ENCODE data around the gene DDX10.

DNA sequence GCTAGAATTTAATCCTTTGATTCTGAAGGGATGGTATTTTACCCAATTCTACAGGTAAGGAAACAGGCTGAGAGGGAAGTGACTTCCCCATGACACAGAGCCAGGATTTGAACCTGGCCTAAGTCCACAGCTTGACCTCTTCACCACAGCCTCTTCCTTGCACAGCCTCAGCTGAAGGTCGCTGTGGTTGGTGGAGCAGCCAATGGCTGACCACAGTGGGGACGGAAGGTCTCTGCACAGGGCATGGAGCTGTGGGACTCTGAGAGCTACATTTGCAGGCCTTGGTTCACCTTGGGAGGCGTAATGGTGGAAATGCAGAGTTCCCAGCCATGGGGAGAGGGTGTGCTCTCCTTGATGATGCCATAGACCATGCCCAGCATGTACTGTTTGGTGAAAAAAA is 295.0 kb downstream of the DDX10 start:
- TF ChIP-seq EZH2phosphoT487 (IDR thresholded peaks at IDR 0.05; ENCODE audit: unreplicated experiment) (no peak), EZH2 (IDR thresholded peaks at IDR 0.05; ENCODE audit: low read depth, unreplicated experiment) (no peak), CREB1 (CRISPR knock-in tag; IDR thresholded peaks at IDR 0.05; ENCODE audit: low read depth) (no peak), POLR2AphosphoS5 (IDR thresholded peaks at IDR 0.05; ENCODE audit: low read depth) (no peak), ZNF114 (CRISPR knock-in tag; IDR thresholded peaks at IDR 0.05) (no peak), JUNB (IDR thresholded peaks at IDR 0.05; ENCODE audit: unreplicated experiment) (no peak), ZNF331 (CRISPR knock-in tag; IDR thresholded peaks at IDR 0.05; ENCODE audit: low read depth) (no peak), NANOG (IDR thresholded peaks at IDR 0.05; ENCODE audit: borderline replicate concordance) (no peak), STAT1 (IDR thresholded peaks at IDR 0.05; ENCODE audit: unreplicated experiment) (no peak)
- TF ChIP-seq, protein P1, sequence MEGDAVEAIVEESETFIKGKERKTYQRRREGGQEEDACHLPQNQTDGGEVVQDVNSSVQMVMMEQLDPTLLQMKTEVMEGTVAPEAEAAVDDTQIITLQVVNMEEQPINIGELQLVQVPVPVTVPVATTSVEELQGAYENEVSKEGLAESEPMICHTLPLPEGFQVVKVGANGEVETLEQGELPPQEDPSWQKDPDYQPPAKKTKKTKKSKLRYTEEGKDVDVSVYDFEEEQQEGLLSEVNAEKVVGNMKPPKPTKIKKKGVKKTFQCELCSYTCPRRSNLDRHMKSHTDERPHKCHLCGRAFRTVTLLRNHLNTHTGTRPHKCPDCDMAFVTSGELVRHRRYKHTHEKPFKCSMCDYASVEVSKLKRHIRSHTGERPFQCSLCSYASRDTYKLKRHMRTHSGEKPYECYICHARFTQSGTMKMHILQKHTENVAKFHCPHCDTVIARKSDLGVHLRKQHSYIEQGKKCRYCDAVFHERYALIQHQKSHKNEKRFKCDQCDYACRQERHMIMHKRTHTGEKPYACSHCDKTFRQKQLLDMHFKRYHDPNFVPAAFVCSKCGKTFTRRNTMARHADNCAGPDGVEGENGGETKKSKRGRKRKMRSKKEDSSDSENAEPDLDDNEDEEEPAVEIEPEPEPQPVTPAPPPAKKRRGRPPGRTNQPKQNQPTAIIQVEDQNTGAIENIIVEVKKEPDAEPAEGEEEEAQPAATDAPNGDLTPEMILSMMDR (conservative IDR thresholded peaks at IDR 0.05; ENCODE audit: low read depth in 2 of 2), result no peak
- TF ChIP-seq, protein P2, sequence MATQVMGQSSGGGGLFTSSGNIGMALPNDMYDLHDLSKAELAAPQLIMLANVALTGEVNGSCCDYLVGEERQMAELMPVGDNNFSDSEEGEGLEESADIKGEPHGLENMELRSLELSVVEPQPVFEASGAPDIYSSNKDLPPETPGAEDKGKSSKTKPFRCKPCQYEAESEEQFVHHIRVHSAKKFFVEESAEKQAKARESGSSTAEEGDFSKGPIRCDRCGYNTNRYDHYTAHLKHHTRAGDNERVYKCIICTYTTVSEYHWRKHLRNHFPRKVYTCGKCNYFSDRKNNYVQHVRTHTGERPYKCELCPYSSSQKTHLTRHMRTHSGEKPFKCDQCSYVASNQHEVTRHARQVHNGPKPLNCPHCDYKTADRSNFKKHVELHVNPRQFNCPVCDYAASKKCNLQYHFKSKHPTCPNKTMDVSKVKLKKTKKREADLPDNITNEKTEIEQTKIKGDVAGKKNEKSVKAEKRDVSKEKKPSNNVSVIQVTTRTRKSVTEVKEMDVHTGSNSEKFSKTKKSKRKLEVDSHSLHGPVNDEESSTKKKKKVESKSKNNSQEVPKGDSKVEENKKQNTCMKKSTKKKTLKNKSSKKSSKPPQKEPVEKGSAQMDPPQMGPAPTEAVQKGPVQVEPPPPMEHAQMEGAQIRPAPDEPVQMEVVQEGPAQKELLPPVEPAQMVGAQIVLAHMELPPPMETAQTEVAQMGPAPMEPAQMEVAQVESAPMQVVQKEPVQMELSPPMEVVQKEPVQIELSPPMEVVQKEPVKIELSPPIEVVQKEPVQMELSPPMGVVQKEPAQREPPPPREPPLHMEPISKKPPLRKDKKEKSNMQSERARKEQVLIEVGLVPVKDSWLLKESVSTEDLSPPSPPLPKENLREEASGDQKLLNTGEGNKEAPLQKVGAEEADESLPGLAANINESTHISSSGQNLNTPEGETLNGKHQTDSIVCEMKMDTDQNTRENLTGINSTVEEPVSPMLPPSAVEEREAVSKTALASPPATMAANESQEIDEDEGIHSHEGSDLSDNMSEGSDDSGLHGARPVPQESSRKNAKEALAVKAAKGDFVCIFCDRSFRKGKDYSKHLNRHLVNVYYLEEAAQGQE (IDR thresholded peaks at IDR 0.05; ENCODE audit: unreplicated experiment), result no peak
- TF ChIP-seq, protein P3, sequence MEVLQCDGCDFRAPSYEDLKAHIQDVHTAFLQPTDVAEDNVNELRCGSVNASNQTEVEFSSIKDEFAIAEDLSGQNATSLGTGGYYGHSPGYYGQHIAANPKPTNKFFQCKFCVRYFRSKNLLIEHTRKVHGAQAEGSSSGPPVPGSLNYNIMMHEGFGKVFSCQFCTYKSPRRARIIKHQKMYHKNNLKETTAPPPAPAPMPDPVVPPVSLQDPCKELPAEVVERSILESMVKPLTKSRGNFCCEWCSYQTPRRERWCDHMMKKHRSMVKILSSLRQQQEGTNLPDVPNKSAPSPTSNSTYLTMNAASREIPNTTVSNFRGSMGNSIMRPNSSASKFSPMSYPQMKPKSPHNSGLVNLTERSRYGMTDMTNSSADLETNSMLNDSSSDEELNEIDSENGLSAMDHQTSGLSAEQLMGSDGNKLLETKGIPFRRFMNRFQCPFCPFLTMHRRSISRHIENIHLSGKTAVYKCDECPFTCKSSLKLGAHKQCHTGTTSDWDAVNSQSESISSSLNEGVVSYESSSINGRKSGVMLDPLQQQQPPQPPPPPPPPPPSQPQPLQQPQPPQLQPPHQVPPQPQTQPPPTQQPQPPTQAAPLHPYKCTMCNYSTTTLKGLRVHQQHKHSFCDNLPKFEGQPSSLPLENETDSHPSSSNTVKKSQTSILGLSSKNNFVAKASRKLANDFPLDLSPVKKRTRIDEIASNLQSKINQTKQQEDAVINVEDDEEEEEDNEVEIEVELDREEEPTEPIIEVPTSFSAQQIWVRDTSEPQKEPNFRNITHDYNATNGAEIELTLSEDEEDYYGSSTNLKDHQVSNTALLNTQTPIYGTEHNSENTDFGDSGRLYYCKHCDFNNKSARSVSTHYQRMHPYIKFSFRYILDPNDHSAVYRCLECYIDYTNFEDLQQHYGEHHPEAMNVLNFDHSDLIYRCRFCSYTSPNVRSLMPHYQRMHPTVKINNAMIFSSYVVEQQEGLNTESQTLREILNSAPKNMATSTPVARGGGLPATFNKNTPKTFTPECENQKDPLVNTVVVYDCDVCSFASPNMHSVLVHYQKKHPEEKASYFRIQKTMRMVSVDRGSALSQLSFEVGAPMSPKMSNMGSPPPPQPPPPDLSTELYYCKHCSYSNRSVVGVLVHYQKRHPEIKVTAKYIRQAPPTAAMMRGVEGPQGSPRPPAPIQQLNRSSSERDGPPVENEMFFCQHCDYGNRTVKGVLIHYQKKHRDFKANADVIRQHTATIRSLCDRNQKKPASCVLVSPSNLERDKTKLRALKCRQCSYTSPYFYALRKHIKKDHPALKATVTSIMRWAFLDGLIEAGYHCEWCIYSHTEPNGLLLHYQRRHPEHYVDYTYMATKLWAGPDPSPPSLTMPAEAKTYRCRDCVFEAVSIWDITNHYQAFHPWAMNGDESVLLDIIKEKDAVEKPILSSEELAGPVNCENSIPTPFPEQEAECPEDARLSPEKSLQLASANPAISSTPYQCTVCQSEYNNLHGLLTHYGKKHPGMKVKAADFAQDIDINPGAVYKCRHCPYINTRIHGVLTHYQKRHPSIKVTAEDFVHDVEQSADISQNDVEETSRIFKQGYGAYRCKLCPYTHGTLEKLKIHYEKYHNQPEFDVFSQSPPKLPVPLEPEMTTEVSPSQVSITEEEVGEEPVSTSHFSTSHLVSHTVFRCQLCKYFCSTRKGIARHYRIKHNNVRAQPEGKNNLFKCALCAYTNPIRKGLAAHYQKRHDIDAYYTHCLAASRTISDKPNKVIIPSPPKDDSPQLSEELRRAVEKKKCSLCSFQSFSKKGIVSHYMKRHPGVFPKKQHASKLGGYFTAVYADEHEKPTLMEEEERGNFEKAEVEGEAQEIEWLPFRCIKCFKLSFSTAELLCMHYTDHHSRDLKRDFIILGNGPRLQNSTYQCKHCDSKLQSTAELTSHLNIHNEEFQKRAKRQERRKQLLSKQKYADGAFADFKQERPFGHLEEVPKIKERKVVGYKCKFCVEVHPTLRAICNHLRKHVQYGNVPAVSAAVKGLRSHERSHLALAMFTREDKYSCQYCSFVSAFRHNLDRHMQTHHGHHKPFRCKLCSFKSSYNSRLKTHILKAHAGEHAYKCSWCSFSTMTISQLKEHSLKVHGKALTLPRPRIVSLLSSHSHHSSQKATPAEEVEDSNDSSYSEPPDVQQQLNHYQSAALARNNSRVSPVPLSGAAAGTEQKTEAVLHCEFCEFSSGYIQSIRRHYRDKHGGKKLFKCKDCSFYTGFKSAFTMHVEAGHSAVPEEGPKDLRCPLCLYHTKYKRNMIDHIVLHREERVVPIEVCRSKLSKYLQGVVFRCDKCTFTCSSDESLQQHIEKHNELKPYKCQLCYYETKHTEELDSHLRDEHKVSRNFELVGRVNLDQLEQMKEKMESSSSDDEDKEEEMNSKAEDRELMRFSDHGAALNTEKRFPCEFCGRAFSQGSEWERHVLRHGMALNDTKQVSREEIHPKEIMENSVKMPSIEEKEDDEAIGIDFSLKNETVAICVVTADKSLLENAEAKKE (CRISPR knock-in tag; IDR thresholded peaks at IDR 0.05), result no peak
- TF ChIP-seq, protein P4, sequence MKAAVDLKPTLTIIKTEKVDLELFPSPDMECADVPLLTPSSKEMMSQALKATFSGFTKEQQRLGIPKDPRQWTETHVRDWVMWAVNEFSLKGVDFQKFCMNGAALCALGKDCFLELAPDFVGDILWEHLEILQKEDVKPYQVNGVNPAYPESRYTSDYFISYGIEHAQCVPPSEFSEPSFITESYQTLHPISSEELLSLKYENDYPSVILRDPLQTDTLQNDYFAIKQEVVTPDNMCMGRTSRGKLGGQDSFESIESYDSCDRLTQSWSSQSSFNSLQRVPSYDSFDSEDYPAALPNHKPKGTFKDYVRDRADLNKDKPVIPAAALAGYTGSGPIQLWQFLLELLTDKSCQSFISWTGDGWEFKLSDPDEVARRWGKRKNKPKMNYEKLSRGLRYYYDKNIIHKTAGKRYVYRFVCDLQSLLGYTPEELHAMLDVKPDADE (IDR thresholded peaks at IDR 0.05), result no peak
